ENCODE measurements around the gene FAM168A.
"Not testable (repeated sequence)": the region's sequence is repeated elsewhere in the genome, so short reads cannot be mapped to it uniquely, and the experiment has no call there.

The FAM168A gene

DNA sequence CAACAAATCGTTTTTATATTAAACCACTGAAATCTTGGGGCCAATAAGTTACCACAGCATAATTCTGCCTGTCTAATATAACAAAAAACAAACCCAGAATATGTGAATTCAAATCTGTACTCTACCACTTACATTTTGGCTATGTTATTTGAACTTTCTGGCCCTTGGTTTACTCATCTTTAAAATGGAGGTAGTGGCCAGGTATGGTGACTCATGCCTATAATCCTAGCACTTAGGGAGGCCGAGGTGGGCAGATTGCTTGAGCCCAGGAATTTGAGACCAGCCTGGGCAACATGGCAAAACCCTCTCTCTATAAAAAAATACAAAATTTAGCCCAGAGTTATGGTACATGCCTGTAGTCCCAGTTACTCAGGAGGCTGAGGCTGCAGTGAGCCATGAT, 84.2 kb downstream of the FAM168A start:
- no peak for DNase-seq

DNA sequence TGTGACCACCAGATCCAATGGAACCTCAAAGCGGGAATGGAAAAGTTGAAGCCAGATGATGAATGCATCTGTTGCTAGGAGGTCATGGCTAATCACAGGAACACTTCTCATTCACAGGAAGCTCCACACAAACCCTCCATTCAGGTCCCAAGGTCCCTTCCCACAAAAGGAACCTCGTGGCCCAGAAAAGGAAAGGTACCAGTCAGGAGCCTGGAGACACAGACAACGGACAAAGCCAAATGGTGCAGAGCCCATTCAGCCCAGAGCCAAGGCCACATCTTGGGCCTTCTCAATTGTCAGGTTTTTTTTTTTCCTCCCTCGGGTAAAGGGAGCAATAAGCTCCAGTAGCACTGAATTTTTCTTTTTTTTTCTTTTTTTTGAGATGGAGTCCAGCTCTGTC, 87.0 kb downstream of the FAM168A start:
- no peak for DNase-seq

DNA sequence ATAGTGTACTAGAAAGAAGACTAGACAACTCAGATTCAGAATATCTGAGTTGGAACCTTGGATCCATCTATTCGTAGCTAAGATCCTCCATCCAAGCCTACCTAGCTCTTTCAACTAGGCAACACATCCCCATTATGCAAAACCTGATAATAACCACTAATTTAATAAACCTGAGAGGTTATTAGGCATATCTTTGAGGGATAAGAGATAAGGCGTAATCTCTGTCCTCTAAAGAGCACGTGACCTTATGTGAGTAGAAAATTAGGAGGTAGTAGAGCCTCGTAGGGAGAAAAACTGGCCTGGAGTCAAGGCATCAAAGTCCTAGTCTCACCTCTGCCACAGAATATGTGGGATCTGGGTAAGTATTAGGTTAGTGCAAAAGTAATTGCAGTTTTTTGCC, 87.8 kb downstream of the FAM168A start:
- DNase-seq, result no peak

DNA sequence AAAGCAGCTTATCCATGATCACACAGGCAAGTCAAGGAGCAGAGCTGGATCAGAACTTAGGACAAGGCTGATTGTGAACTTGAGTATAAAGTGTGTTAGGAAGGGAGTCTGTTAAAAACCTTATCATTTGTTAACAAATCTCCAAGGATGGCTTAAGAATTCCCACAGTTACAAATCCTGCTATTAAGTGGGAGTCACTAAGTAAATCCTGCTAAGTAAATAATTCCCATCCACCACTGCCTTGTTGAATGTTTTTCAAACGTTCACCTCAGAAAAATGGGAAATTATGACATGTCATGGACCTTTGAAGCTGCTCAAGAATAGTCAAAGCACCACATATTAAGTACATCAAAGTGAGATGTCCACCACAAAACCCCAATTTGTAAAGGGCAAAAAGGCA, 88.7 kb downstream of the FAM168A start:
- DNase-seq, result no peak

DNA sequence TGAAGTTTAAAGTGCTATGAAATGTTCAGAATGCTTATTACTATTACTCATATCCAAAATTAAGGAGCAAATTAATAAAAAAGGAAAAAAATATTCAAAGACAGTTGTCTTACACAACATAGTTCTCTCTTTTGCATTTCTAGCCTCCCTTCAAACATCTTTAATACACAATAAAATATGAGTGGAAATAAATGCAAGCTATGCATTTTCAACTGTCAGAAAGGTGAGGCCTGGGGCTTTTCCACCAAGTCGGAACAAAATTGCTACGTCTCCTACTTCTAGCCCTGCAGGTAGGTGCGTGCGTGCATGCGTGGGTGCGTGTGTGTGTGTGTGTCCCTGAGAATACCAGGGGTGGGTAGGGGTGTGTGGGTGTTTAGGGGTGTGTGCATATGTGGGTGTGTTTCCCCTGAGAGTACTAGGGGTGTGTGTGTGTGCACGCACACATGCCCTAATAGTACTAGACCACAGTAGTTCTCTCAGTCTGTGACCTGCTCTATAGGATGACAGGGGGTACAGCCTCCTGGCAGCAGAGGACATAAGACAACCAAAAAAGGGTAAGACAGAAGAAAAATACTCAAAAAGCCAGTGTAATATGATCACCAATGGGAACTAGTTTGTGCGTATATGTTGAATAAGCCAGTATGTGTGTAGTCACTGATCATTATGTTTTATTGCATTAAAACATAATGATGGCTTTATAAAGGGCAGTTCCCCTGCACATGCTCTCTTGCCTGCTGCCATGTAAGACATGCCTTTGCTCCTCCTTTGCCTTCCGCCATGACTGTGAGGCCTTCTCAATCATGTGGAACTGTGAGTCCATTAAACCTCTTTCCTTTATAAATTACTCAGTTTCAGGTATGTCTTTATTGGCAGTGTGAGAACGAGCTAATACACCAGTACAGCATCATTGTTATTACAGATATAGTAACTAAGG, 89.4 kb downstream of the FAM168A start:
- DNase-seq, result no peak

DNA sequence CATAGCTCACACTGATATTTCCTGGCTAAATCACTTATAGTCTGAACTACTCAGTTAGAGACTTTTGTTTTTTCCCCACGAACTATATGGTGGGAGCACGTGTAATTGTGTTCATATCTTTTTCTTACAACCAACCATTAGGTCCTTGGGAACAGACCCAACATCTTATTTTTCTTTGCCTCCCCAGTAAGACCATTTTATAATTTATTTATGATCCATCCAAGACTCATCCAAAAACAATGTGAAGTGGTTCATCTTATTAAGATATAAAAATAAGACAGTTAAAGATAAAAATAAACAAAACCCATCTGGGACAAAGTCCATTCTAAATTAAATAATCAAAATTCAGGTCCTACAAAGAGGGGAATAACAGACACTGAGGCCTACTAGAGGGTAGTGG, 90.8 kb downstream of the FAM168A start:
- DNase-seq, result no peak

DNA sequence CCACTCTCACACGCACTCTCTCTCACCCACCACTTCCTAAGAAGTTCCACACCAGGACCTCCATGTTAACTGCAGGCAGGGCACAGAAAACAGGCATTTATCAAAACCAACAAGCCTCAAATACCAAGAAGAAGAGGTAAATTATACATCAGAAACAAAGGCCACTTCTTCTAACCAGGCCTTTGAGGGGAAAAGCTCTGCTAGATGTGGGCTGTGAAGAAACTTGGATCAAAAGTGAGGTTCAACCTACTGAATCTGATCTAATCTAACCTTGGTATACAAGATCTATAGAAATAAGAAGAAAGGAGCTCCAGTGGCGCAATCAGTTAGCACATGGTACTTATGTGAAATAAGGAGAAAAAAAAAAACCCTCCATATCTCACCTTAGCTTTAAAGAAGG, 91.9 kb downstream of the FAM168A start:
- DNase-seq, result no peak

DNA sequence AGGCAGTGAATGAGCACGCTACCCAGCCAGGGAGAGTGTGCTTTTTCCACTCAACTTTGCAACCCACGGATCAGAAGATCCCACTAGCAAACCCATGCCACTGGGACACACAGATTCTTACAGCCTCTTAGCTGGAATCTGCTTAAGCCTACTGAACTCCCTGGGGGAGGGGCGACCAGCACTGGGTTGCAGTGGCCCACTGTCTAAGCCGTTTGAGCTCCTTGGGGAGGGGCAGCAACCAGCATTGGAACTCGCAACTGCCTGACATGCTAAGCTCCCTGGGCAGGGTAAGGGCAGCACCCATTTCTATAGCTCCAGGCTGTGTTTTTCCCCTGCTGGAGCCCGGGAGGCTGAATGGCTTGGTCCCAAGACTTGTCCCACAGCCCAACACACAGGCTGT, 99.6 kb downstream of the FAM168A start:
- no peak for DNase-seq

DNA sequence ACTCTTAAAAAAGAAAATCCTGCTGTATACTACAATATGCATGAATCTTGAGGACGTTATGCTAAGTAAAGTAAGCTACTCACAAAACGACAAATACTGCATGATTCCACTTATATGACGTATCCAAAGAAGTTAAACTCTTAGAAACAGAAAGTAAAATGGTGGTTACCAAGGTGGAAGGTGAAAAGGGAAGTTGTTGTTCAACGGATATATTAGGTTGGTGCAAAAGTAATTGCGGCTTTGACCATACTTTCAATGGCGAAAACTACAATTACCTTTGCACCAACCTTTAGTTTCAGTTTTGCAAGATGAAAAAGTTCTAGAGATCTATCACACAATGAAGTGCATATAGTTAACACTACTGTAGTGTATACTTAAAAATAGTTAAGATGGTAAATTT, 101.8 kb downstream of the FAM168A start:
- DNase-seq, result no peak

DNA sequence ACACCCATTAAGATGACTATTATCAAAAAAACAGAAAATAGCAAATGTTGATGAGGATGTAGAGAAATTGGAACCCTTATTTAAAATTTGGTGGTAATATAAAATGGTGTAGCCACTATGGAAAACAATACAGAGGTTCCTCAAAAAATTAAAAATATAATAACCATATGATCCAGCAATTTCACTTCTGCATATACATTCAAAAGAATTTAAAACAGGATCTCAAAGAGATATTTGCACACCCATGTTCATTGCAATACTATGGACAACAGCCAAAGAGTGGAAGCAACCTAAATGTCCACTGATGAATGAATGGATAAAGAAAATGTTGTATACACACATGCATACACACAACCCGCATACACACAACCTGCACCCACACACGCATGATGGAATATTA, 102.2 kb downstream of the FAM168A start:
- DNase-seq, result no peak

DNA sequence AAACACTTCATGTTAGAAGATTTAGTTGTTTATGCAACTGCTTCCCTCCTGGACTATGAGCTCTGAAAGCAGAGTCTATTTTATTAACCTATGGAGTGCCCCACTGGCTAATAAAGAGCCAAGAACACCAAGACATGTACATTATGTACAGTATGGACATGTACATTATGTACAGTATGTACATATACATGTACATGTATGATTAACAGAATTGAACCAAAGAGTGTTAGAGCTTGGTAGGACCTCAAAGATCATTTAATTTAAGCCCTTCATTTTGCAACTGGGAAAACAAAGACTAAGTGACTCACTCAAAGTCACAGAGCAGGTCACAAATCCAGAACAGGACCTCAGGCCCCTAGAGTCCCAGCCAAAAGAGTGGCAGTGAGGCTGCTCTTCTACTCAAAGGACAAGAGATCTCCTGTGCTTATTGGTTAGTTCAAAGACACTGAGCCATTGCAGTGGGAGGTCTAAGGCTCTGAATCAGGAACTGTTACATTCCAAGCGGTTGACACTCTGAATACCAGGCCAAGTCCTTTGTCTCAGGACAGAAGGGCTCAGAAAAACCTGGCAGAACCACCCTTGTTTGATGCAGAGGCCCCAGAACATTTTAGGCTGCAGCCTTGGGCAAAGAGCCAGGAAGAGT, 103.8 kb downstream of the FAM168A start:
- no peak for DNase-seq

DNA sequence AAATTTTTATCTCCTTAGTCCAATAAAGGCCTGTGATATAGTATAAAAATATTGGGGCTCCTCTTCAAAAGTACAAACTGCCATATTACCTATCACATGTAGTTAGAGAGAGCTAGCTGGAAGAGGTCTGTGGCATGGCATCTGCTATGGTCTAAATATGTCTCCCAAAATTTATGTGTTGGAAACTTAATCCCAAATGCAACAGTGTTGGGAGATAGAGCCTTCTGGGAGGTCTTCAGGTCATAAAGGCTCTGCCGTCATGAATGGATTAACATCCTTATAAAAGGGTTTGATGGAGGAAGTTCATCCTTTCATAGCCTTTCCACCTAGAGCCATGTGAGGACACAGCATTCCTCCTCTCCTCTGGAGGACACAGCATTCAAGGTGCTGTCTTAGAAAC, 116.3 kb downstream of the FAM168A start:
- no peak for DNase-seq

DNA sequence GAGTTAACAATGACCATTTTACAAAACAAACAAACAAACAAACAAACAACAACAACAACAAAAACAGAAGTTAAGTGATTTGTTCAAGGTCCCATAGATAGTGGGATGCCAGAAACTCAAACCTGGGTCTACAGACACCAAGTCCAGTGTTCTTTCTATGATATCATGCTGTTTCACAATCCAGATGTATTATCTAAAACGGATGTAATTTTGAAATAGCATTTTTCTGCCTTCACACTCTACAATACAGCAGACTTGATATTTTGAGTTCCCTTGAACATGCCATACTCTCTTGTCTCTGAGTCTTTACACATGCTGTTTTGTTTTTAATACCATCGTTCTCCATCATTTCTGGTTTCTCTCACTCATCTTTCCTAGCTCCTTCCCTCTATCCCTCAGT, 117.2 kb downstream of the FAM168A start:
- no peak for DNase-seq

DNA sequence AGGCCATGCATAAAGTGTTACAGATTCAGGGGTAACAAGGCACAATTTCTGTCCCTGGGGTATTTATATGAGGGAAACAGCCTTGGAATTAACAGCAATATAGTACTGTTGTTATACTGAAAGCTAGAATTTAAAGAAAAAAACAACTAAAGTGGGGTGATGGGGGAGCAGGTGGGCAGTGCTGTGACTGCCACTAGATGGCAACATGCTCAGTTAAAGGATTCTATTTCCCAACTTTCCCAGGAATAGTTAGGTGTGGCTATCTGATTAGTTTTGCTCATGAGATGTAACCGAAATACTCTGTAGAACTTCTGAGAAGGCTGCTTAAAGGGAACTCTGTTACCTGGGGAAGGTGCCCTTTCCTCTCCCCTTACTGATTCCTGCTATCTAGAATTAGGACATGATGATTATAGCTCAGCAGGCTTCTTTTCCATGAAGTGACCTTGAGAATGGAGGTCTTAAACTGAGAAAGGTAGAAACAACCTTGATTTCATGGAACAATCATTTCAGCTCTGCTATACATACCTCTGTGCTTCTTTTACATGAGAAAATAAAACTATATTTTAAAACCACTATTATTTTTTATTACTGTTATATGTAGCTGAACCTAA, 119.1 kb downstream of the FAM168A start:
- DNase-seq, result no peak

DNA sequence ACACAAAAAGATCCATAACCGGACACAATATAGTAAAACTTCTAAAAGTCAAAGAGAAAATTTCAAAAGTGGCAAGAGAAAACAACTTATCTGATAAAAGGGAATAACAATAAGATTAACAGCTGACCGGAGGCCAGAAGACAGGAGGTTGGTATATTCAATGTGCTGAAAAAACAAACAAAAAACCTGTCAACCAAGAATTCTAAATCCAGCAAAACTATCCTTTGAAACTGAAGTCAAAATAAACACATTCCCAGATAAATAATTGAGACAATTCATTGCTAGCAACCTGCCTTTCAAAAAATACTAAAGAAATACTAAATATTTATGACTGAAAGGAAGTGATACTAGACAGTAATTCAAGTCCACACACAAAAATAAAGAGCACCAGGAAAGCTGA, 120.4 kb downstream of the FAM168A start:
- no peak for DNase-seq

DNA sequence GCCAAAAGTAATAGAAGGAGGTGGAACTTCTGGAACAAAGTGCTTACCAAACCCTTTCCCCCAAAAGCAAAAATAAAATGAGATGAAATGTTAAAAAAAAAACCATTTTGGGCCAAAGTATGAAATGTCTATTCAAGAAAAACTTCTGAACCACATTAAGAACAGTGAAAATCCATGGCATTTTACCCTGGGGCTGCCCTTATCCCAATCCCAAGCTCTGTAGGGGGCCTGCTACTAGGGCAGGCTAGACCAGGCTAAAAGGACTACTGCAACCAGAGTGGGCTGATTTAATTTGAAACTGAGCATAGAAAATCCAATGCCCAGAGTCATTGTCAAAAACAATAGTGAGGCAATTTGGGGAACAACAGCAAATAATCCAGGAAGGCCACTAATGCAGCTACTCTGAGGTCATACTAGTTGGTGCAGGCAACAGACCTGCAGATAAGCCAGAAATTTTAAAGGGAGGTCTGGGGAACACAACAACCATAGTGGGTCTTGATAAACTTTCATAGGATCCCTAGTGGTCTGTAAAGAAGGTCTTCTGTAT, 122.3 kb downstream of the FAM168A start:
- DNase-seq, result no peak

DNA sequence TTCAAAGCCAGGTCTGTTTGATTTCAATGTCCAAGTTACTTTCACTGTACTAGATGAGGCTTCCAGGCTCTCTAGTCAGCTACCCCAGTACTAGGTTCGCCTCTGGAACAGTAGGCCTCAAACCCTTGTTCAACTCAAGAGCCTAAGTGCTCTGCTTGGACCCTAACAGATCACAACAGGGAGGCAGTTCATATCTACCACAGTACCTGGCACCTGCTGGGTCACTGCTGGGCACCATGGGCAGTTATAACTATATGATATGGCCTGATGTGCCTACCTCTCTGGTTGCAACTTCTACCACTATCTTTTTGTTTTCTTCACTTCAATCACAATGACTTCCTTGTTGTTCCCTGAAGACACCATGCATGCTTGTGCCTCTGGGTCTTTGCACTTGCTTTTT, 124.7 kb downstream of the FAM168A start:
- DNase-seq, result no peak

DNA sequence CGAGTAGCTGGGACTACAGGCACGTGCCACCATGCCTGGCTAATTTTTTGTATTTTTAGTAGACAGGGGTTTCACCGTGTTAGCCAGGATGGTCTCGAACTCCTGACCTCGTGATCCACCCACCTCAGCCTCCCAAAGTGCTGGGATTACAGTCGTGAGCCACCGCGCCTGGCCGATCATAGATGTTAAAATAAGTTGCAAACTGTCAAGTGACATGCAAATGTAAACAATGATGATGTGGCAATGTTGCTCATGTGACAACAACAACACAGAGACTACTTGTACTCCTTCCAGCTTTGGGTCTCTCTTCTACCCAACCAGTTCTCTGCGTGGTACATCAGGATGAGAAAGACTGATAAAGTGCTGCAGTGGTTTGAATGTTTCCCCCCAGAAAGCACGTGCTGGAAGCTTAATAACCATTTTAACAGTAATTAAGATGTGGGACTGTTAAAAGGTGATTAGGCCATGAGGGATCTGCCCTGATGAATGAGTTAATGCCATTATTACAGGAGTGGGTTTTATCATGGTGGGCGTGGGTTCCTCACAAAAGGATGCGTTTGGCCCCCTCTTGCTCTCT, 127.8 kb downstream of the FAM168A start:
- not testable (repeated sequence) for DNase-seq

DNA sequence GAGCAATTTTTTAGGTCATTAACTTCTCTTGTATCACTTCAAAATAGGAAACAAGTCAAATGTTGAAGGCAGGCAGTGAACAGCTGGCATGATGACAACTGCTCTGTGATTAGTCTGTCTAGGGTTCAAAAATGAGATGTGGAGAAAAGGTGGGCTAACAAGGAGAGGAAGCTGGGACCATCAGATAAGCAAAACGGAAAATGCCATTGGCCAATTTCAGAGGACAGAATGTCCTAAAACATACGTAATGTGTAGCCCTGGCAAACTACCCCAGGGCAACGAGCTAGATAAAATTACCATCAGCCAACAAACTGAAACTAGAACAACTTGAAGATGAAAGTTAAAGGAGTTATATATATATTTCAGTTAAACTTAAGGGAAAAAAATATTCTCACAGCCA, 128.5 kb downstream of the FAM168A start:
- no peak for DNase-seq

DNA sequence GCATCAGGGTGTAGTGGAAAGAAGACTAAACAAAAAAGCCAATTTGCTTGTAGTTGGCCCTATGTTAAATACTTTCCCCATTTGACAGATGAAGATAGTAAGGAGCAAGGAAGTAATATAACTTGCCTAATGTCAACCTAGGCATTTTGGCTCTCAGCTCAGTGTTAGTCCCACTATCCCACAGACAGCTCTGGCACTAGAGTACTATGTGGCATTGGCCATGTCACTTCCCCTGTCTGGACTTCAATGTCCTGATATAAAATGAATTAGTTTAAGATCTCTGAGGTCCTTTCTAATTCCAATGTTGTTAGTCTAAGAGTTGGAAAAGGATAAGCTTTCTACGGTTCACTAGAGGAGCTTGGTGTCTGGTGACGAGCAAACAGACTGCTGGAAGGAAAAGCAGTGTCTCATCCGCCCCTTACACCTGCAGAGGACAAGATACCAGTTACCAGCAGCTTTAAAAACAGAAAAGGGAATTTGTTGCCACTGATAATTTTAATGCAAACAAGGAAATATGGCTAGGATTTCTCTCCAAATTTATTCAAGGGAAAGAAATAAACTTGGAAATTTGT, 129.2 kb downstream of the FAM168A start:
- DNase-seq, result no peak

DNA sequence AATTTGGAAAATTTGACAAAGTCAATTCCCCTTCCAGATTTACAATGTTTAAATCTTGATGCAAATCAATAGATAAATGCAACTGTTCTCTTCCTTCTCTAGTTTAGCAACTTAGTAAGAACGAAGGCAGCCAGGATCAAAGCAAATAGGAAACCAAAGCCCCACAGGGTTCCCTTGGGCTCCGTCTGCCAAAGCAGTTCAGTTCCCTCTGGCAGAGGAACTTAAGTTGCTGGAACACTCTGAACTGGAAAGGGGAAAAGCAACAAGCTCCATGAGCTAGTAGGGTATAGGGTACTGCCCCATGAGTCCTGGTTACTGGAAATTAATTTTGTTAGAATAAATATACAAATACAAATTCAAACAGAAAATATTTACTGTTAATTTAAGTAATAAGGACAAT, 130.4 kb downstream of the FAM168A start:
- DNase-seq, result no peak

DNA sequence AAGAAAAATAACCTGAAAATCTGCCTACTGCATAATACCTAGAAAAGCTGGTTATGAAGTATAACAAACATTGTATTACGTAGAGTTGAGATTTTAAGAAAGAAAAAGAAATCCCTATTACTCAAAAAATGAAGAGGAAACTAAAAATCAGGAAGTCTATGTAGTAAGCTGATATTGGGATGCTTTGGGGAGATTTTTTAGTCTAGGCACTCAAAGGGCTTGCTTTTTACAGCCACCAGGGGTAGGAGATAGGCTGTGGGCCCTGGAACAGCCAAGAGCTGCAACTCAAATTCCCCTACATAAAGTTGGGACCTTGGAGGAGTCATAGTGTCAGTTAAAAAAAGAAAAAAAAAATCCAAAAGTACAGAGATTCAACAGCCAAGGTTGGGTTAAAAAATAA, 131.3 kb downstream of the FAM168A start:
- DNase-seq, result no peak

DNA sequence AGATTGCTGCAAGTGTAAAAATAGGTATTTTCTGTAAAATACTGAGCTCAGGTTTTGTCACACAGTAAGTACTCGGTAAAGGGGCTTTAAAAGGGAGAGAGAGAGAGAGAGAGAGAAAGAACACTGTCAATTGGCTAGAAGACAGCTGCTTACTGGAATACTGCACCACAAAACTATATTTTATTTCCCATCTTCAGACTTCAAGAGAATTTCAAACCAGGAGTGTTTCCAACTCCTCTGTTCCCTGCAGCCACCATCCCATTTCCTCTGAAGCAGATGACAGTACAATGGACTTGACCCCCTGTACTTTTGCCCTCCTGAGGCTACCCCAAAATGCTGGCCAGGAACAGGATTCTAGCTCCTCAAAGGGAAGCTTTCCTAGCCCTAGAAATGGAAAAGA, 132.0 kb downstream of the FAM168A start:
- no peak for DNase-seq
